Retinal pigment epithelial cell (primary cell): ENCODE results near the gene CEP290.

Experiments used
- DNase-seq: peaks from one replicate; pipeline ENCODE4 v3.0.0-alpha.2; 2010; ENCODE audit warnings: low read depth
- H3K4me3 ChIP-seq: 2 replicates; pipeline ENCODE4 v1.5.1; 2011; ENCODE audit warnings: mild to moderate bottlenecking, low read length, control low read depth, moderate library complexity
- TF ChIP-seq, protein P1 (sequence below): conservative IDR thresholded peaks from 2 replicates; pipeline ENCODE4 v1.5.1; 2011; ENCODE audit warnings: low read depth, low read length, control low read depth, inconsistent platforms

Gene CEP290

DNA sequence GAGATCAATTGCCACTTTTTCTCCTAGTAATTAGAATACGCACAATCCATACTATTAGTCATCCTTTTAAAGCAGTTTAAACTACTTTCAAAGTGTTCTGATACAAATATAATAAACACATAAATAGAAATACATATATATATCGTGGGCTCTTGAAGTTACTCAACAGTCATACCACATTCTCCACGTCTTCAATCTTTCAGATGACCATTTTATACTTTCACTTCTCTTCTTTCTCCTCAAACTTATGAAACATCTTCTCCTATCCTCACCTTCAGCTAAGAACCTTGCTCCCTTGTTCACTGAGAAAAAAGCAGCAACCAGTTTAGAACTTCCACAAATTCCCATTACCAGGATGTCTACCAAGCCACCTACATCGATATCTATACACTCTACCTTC is 19.2 kb downstream of the CEP290 start:
- no peak overlapping the region for H3K4me3 ChIP-seq
- no peak for DNase-seq
- TF ChIP-seq, protein P1, sequence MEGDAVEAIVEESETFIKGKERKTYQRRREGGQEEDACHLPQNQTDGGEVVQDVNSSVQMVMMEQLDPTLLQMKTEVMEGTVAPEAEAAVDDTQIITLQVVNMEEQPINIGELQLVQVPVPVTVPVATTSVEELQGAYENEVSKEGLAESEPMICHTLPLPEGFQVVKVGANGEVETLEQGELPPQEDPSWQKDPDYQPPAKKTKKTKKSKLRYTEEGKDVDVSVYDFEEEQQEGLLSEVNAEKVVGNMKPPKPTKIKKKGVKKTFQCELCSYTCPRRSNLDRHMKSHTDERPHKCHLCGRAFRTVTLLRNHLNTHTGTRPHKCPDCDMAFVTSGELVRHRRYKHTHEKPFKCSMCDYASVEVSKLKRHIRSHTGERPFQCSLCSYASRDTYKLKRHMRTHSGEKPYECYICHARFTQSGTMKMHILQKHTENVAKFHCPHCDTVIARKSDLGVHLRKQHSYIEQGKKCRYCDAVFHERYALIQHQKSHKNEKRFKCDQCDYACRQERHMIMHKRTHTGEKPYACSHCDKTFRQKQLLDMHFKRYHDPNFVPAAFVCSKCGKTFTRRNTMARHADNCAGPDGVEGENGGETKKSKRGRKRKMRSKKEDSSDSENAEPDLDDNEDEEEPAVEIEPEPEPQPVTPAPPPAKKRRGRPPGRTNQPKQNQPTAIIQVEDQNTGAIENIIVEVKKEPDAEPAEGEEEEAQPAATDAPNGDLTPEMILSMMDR, result no peak

DNA sequence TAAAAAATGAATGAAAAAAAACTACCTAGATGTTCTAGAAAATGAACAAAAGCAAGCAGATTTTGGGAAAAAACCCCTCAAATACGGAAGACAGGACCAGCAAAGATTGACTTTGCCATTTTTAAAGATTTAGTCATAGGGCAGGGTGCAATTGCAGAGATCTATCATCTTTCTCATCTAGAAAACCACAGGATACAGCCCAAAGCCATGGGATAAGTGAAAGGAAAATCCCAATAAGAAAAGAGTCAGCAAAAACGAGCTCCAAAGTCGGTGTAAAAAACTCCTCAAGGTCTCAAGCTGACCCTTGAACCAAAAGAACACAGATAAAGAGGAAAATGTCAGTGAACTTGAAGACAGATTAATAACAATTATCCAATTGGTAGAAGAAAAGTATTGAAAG is 28.0 kb downstream of the CEP290 start:
- TF ChIP-seq, protein P1, result no peak
- DNase-seq, result no peak

GRCh38 chr12:88111074-88111652 is 30.7 kb downstream of the CEP290 start:
- TF ChIP-seq, protein P1, result peak; percentile 31
- DNase-seq, result no peak
- no peak overlapping the region for H3K4me3 ChIP-seq

More for the DNA sequence above, 28.0 kb downstream of the CEP290 start:
- H3K4me3 ChIP-seq, result no peak overlapping the region

GRCh38 chr12:88108021-88108420 is 33.9 kb downstream of the CEP290 start:
- no peak overlapping the region for H3K4me3 ChIP-seq
- TF ChIP-seq, protein P1, result no peak
- DNase-seq, result no peak

DNA sequence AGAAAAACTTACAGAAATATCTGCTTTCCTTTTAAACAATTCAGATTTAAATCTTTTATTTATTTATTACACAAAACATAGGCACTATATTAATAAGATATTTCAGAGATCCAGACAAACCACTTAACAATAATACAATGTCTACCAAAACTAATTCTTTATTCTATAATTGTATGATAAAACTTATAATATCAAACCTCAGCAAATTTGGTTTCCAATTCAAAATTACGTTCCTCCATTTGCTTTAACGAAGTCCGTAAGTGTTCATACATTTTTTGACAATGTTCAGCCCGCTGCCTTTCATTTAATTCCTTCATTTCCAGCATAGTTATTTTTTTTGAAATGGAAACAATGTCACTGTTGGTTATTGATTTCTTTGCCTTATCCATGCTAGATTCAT is 48.3 kb downstream of the CEP290 start:
- no peak overlapping the region for H3K4me3 ChIP-seq
- TF ChIP-seq, protein P1, result no peak
- no peak for DNase-seq

- DNase-seq, result no peak
- no peak overlapping the region for H3K4me3 ChIP-seq
- TF ChIP-seq, protein P1, result no peak
These were observed 49.1 kb downstream of the CEP290 start for GRCh38 chr12:88092771-88093170.

- TF ChIP-seq, protein P1, result no peak
- H3K4me3 ChIP-seq, result no peak overlapping the region
- DNase-seq, result no peak
These were observed 57.7 kb downstream of the CEP290 start for GRCh38 chr12:88084210-88084609.
